Spinal cord (tissue), 10 donors: ENCODE measurements around the gene LEF1. TPM values are rescaled to one million over a fixed set of nuclear protein-coding genes. Genes with fewer than 3 reads are reported as not detected.

ENCODE experiments used
- DNase-seq, 6 donors: peaks; one replicate each; pipeline versions ENCODE4 v3.0.0 to v3.0.0-alpha.2; 2013 to 2015; ENCODE audit warnings: low spot score in 6 of 6, low read depth in 4 of 6
- H3K27ac ChIP-seq: one replicate; pipeline ENCODE4 v1.5.1; 2013; ENCODE audit warnings: low read depth, low read length, control low read depth
- H3K27me3 ChIP-seq: one replicate; pipeline ENCODE4 v1.6.1; 2013; ENCODE audit warnings: low read length; ENCODE audit not compliant: control insufficient read depth, insufficient read depth
- H3K36me3 ChIP-seq: one replicate; pipeline ENCODE4 v1.6.1; 2013; ENCODE audit warnings: low read length; ENCODE audit not compliant: control insufficient read depth, insufficient read depth
- H3K4me1 ChIP-seq: one replicate; pipeline ENCODE4 v1.6.1; 2013; ENCODE audit warnings: low read length; ENCODE audit not compliant: control insufficient read depth, insufficient read depth
- H3K4me3 ChIP-seq: one replicate; pipeline ENCODE4 v1.5.1; 2013; ENCODE audit warnings: low read depth, low read length, control low read depth
- H3K9me3 ChIP-seq: one replicate; pipeline ENCODE4 v1.6.1; 2013; ENCODE audit warnings: low read length; ENCODE audit not compliant: control insufficient read depth, insufficient read depth
- WGBS: methylation state at CpG from one replicate; pipeline ENCODE4 v1.1.5; 2013; ENCODE audit warnings: missing lambda C conversion rate; ENCODE audit not compliant: insufficient coverage; 5-methylcytosine and 5-hydroxymethylcytosine counted together
- polyA plus RNA-seq, 2 donors: library from polyadenylated mRNA; unstranded; fragments of 120-200 nt; gene quantifications; one replicate each; pipeline ENCODE4 v1.2.1, GENCODE V29; 2013; ENCODE audit not compliant: insufficient read length in 2 of 2
- total RNA-seq, 2 donors: library from RNA; depleted of rRNA in 1 of 2; stranded (reverse); fragments of 120-200 nt in 1 of 2; fragments of >200 nt in 1 of 2; gene quantifications; one replicate each; pipeline versions ENCODE4 v1.2.3 to v1.2.4, GENCODE V29; 2013 to 2014
- donor health status: healthy.

Gene LEF1
- total and polyA plus RNA-seq, 4 donors = 18.3 to 50.5 (median 27.9) TPM

DNA sequence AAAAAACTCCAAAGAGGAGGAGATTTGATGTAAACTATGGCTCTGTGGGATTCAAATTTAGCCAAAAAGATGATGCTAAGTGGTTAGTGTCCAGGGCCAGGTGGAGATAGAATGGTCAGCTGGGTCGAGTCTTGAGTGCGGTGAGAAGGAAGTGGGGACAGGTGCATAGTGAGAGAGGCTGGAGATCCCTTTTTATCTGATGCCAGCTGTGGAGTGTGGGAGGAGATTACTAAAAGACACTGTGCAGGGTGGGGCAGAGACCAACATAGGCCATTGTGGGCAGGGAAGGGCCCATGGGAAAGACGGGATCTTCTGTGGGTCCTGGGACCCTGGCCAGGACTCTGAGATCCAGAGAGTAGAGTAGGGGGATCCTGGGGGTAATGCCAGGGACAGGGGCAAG, 34.6 kb upstream of the LEF1 start:
- H3K36me3 ChIP-seq = no peaks in the 10 kb centered on the region
- H3K27ac ChIP-seq = no peak overlapping the region
- H3K4me1 ChIP-seq = no peaks in the 10 kb centered on the region
- H3K4me3 ChIP-seq = no peak overlapping the region
- DNase-seq = no peak
- H3K9me3 ChIP-seq = no peaks in the 10 kb centered on the region
- no peaks in the 10 kb centered on the region for H3K27me3 ChIP-seq
- WGBS = 84% methylated on average over 3 of the region's 3 CpGs

GRCh38 chr4:108201774-108202173, 33.0 kb upstream of the LEF1 start:
- H3K36me3 ChIP-seq = no peaks in the 10 kb centered on the region
- H3K9me3 ChIP-seq = no peaks in the 10 kb centered on the region
- H3K4me1 ChIP-seq = no peaks in the 10 kb centered on the region
- no peak overlapping the region for H3K27ac ChIP-seq
- DNase-seq = no peak
- H3K27me3 ChIP-seq = no peaks in the 10 kb centered on the region
- H3K4me3 ChIP-seq = no peak overlapping the region
- no CpG with 5 or more reads among the region's 2 CpGs for WGBS

DNA sequence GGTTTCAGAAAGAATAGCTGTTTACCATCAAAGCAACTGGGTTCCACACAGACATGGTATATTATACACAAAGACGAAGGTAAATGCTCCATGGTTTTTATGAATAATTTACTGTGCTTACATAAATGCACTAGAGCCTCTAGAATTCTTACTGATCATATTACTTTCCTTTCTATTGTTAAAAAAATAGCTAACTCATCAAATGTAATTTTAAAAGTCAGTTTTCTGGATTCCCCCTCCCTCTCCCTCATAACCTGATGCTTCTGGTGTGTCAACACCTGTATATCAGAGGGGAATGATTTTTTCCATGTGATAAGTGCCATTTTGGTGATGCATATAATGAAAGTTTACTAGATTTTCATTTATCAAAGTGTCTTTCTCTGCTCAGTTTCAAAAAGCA, 31.1 kb upstream of the LEF1 start:
- no CpG with 5 or more reads among the region's 1 CpG for WGBS
- no peaks in the 10 kb centered on the region for H3K36me3 ChIP-seq
- H3K4me1 ChIP-seq = no peaks in the 10 kb centered on the region
- H3K27ac ChIP-seq = no peak overlapping the region
- DNase-seq = no peak
- no peaks in the 10 kb centered on the region for H3K9me3 ChIP-seq
- no peaks in the 10 kb centered on the region for H3K27me3 ChIP-seq
- H3K4me3 ChIP-seq = no peak overlapping the region

DNA sequence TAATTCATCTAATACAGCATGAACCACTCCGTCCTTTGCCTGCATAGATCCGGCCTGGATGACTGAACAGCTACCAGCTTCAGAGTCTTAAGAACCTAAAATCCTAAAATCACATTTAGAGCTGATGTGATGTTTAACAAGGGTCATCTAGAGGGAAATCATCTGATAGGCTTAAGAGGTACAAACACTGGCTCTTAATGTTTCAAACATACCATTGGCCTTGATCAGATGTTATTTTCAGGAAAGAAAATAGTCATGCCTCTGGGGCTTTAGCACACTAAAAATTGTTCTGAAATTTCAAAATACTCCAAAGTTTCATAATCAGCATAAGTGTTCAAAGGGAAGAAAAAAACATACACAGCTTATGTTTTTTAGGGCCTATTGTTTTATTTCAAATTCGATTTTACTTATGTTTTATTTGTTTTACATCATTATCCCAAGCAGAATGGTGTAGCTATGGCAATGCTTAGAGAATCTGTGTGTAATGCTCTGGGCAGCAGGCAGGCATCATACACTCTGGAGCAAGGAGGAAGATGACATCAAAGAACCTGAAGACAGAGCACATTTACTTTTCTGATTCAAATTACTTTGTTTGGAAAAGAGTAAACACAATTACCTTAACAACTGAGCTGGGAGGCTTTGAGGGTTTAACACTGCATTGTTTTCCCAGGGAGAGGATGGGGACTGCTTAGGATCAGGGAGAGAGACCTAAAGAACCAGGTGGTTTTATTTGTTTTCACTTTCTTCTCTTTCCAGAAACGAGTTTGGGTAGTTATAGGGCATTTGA, 25.3 kb upstream of the LEF1 start:
- DNase-seq = no peak
- no peak overlapping the region for H3K4me3 ChIP-seq
- H3K27me3 ChIP-seq = no peaks in the 10 kb centered on the region
- no peaks in the 10 kb centered on the region for H3K36me3 ChIP-seq
- no CpG with 5 or more reads among the region's 4 CpGs for WGBS
- H3K4me1 ChIP-seq = no peaks in the 10 kb centered on the region
- H3K9me3 ChIP-seq = no peaks in the 10 kb centered on the region
- H3K27ac ChIP-seq = no peak overlapping the region

DNA sequence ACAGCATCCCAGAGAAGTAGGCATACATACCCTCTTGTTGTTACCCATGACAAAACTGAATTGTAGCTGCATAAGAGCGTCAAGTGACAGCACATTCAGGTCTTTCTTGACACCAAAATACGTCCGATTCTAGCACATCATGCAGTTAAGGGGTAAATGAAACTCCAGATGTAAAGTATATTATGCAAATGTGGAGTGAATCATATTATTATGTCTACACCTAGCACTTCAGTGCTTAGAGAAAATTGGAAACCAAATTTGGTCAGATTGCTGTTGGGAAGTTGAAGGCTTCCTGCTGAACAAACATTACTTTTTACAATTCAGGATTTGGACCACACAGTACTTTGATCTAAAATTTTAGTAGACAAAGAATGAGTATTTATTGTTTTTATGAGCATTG, 24.2 kb upstream of the LEF1 start:
- WGBS = 100% methylated on average over 1 of the region's 3 CpGs
- no peak for DNase-seq
- no peaks in the 10 kb centered on the region for H3K9me3 ChIP-seq
- H3K36me3 ChIP-seq = no peaks in the 10 kb centered on the region
- H3K27me3 ChIP-seq = no peaks in the 10 kb centered on the region
- H3K4me3 ChIP-seq = no peak overlapping the region
- H3K4me1 ChIP-seq = no peaks in the 10 kb centered on the region
- no peak overlapping the region for H3K27ac ChIP-seq

DNA sequence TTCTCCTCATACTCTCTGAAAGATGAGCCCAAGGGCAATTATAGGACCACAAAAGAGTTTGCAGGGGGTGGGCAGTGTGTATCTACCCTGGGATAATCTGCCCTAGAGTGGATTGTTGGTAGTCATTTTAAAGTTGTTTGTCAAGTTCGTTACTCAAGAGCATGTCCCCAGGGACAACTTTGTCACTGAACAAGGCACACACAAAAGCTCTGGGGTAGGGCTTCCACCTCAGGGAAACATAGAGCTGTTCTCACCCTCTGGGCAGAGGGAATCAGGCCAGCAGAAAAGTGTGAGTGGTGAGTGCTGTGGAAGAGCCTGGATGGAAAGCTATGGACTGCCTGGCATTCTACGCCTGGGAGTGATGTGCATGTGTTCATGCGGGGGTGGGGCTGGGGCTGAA, 23.3 kb upstream of the LEF1 start:
- DNase-seq = no peak
- Histone ChIP-seq H3K27ac (no peak overlapping the region), H3K4me1 (no peaks in the 10 kb centered on the region), H3K27me3 (no peaks in the 10 kb centered on the region), H3K9me3 (no peaks in the 10 kb centered on the region), H3K4me3 (no peak overlapping the region), H3K36me3 (no peaks in the 10 kb centered on the region)
- 83% methylated on average over 3 of the region's 3 CpGs for WGBS

GRCh38 chr4:108191269-108191914, 22.7 kb upstream of the LEF1 start:
- Histone ChIP-seq H3K27me3 (no peaks in the 10 kb centered on the region), H3K4me1 (no peaks in the 10 kb centered on the region), H3K9me3 (no peaks in the 10 kb centered on the region), H3K4me3 (no peak overlapping the region), H3K27ac (no peak overlapping the region), H3K36me3 (no peaks in the 10 kb centered on the region)
- DNase-seq = no peak
- 97% methylated on average over 3 of the region's 4 CpGs for WGBS

DNA sequence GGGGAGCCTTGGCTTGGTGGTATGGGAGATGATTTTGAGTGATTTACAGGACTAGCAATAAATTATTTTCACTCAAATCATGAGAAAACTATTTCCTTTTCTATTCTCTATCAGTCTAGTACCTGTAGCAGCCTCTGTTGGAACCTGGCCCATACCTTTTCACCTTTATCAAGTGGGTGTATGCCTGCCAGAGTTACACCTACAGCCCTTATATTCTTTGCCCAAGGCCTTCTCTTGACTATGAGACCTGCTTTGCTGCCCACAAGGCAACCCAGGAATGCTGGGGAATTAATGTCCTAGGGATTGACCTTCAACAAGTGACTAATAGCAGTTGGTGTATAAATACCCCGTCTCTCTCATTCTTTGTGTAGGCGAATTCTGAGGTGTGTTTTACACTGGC, 20.0 kb upstream of the LEF1 start:
- Histone ChIP-seq H3K4me1 (no peaks in the 10 kb centered on the region), H3K4me3 (no peak overlapping the region), H3K27me3 (no peaks in the 10 kb centered on the region), H3K27ac (no peak overlapping the region), H3K9me3 (no peaks in the 10 kb centered on the region), H3K36me3 (no peaks in the 10 kb centered on the region)
- WGBS = 100% methylated on average over 1 of the region's 2 CpGs
- DNase-seq = no peak

GRCh38 chr4:108185252-108185651, 16.5 kb upstream of the LEF1 start:
- Histone ChIP-seq H3K9me3 (no peaks in the 10 kb centered on the region), H3K27me3 (no peaks in the 10 kb centered on the region), H3K4me1 (no peaks in the 10 kb centered on the region), H3K36me3 (no peaks in the 10 kb centered on the region), H3K27ac (no peak overlapping the region), H3K4me3 (no peak overlapping the region)
- DNase-seq = no peak
- 82% methylated on average over 3 of the region's 3 CpGs for WGBS

- no peak for DNase-seq
- Histone ChIP-seq H3K4me1 (no peaks in the 10 kb centered on the region), H3K9me3 (no peaks in the 10 kb centered on the region), H3K36me3 (no peaks in the 10 kb centered on the region), H3K27ac (no peak overlapping the region), H3K4me3 (no peak overlapping the region), H3K27me3 (no peaks in the 10 kb centered on the region)
- WGBS = no CpG with 5 or more reads among the region's 1 CpG
Measured at GRCh38 chr4:108184453-108185049, 15.8 kb upstream of the LEF1 start.
